NCI-H1048 (cell line): ENCODE data around the gene NOSTRIN.
"Not testable (repeated sequence)": the region's sequence is repeated elsewhere in the genome, so short reads cannot be mapped to it uniquely, and the experiment has no call there.

ENCODE experiments used
- DNase-seq: peaks from one replicate; lab custom pipeline; 2025; lab: John Stamatoyannopoulos, UW

NOSTRIN gene

GRCh38 chr2:168789776-168790175, 12.7 kb upstream of the NOSTRIN start:
- no peak for DNase-seq

GRCh38 chr2:168790226-168790902, 12.1 kb upstream of the NOSTRIN start:
- DNase-seq = no peak

- DNase-seq = not testable (repeated sequence)
These were observed 11.3 kb upstream of the NOSTRIN start for GRCh38 chr2:168791140-168791539.

- DNase-seq = no peak
These were observed 8.8 kb upstream of the NOSTRIN start for GRCh38 chr2:168793596-168793995.

GRCh38 chr2:168794968-168795367, 7.5 kb upstream of the NOSTRIN start:
- no peak for DNase-seq

- no peak for DNase-seq
These were observed 6.3 kb upstream of the NOSTRIN start for GRCh38 chr2:168796090-168796577.

GRCh38 chr2:168796583-168797285, 5.7 kb upstream of the NOSTRIN start:
- no peak for DNase-seq

GRCh38 chr2:168797286-168797655, 5.2 kb upstream of the NOSTRIN start:
- no peak for DNase-seq

- DNase-seq = no peak
These were observed 4.2 kb upstream of the NOSTRIN start for GRCh38 chr2:168798076-168798887.

GRCh38 chr2:168798888-168799410, 3.5 kb upstream of the NOSTRIN start:
- DNase-seq = no peak

- DNase-seq = no peak
These were observed 966 bp upstream of the NOSTRIN start for GRCh38 chr2:168801471-168801870.

GRCh38 chr2:168802859-168803725, 655 bp downstream of the NOSTRIN start:
- no peak for DNase-seq

- no peak for DNase-seq
These were observed 1.8 kb downstream of the NOSTRIN start for GRCh38 chr2:168804214-168804613.

GRCh38 chr2:168805615-168806014, 3.2 kb downstream of the NOSTRIN start:
- no peak for DNase-seq

GRCh38 chr2:168809537-168809936, 7.1 kb downstream of the NOSTRIN start:
- DNase-seq = no peak

GRCh38 chr2:168810235-168810634, 7.8 kb downstream of the NOSTRIN start:
- DNase-seq = no peak

- DNase-seq = no peak
These were observed 9.3 kb downstream of the NOSTRIN start for GRCh38 chr2:168811696-168812095.

- no peak for DNase-seq
These were observed 11.6 kb downstream of the NOSTRIN start for GRCh38 chr2:168814046-168814445.

- no peak for DNase-seq
These were observed 12.8 kb downstream of the NOSTRIN start for GRCh38 chr2:168814939-168815907.

GRCh38 chr2:168816369-168816768, 13.9 kb downstream of the NOSTRIN start:
- DNase-seq = no peak
